Measurements from ENCODE around the gene KRTAP1-1. TPM values are rescaled to one million over a fixed set of nuclear protein-coding genes. Genes with fewer than 3 reads are reported as not detected.

Gene KRTAP1-1
- total and polyA plus RNA-seq, 2 of the 8 experiments (the other 6 are each of a cell fraction or from before 2014, with no cell fraction given): not detected

GRCh38 chr17:41064301-41064700 lies 23.1 kb upstream of the KRTAP1-1 start:
- Histone ChIP-seq H3K9ac (replicated peaks in 1 of 4; ENCODE audit: extremely low read depth in 1 of 4, low read depth in 3 of 4, low read length in 3 of 4) (no peak overlapping the region), H3K14ac (ENCODE audit: insufficient read length) (no peak overlapping the region), H3K4me1 (replicated peaks in 1 of 4; ENCODE audit: control insufficient read depth in 3 of 4, insufficient read depth in 4 of 4, low read length in 3 of 4) (no peaks in the 10 kb centered on the region), H4K8ac (ENCODE audit: extremely low read depth, insufficient read depth, low read length) (no peak overlapping the region), H3K79me2 (ENCODE audit: control insufficient read depth in 1 of 2, insufficient read depth in 2 of 2, low read length in 2 of 2) (no peaks in the 10 kb centered on the region), H2BK15ac (ENCODE audit: low read length) (no peak overlapping the region), H3K9me3 (ENCODE audit: insufficient read depth in 2 of 2, low read depth in 1 of 2, low read length in 1 of 2) (no peaks in the 10 kb centered on the region), H2AFZ (ENCODE audit: low read length) (no peak overlapping the region), H3K23ac (ENCODE audit: insufficient read length) (no peak overlapping the region), H3K4ac (replicated peaks; ENCODE audit: insufficient read length, low read depth, low read length) (no peak overlapping the region), H2BK120ac (replicated peaks; ENCODE audit: low read depth, low read length) (no peak overlapping the region), H4K20me1 (replicated peaks in 1 of 2; ENCODE audit: control insufficient read depth in 1 of 2, insufficient read depth in 2 of 2, low read length in 2 of 2) (no peaks in the 10 kb centered on the region), H3K27me3 (replicated peaks in 1 of 4; ENCODE audit: control insufficient read depth in 3 of 4, extremely low read depth in 1 of 4, insufficient read depth in 3 of 4, low read length in 3 of 4) (no peaks in the 10 kb centered on the region), H3K23me2 (ENCODE audit: low read depth, low read length) (no peaks in the 10 kb centered on the region), H2BK20ac (ENCODE audit: low read length) (no peak overlapping the region), H3K4me2 (ENCODE audit: insufficient read depth in 1 of 2, low read depth in 2 of 2, low read length in 2 of 2) (no peak overlapping the region), H2BK12ac (ENCODE audit: low read depth, low read length) (no peak overlapping the region), H2AK5ac (ENCODE audit: low read depth, low read length) (no peak overlapping the region), H3K36me3 (ENCODE audit: control insufficient read depth in 2 of 4, insufficient read depth in 4 of 4, low read length in 3 of 4) (no peaks in the 10 kb centered on the region), H4K91ac (replicated peaks; ENCODE audit: insufficient read length, low read length) (no peak overlapping the region), H3K56ac (replicated peaks; ENCODE audit: insufficient read length, low read depth, low read length) (no peak overlapping the region), H3K4me3 (ENCODE audit: extremely low read depth in 1 of 4, insufficient read depth in 2 of 4, low read depth in 3 of 4, low read length in 4 of 4) (no peak overlapping the region), H3K18ac (ENCODE audit: extremely low read depth, low read length) (no peak overlapping the region), H2BK5ac (ENCODE audit: low read depth, low read length) (no peak overlapping the region), H3K79me1 (ENCODE audit: low read depth, low read length) (no peaks in the 10 kb centered on the region), H4K5ac (ENCODE audit: insufficient read length, low read depth, low read length) (no peak overlapping the region), H3K27ac (ENCODE audit: low read depth, low read length) (no peak overlapping the region)
- no peak for DNase-seq (ENCODE audit: low read depth in 1 of 2, low spot score in 2 of 2)
- POLR2A ChIA-PET (ENCODE audit: partially characterized antibody): no interaction called here
- CTCF ChIA-PET (ENCODE audit: partially characterized antibody): interaction anchor here (1.4 kb wide), 1 partner anchor 584 kb away, joined by 3 read pairs; no protein-coding TSS in a partner anchor
- no peak for FAIRE-seq
- WGBS, 2 experiments (ENCODE audit: extremely low coverage in 1 of 2, insufficient coverage in 1 of 2, insufficient read length in 1 of 2, insufficient replicate concordance in 2 of 2, low coverage in 1 of 2, low lambda C conversion rate in 2 of 2, missing lambda C conversion rate in 1 of 2): 96% methylated on average over 1 of the region's 1 CpG; no CpG with 5 or more reads in 1 of the 2 experiments
- TF ChIP-seq HDAC6 (IDR thresholded peaks at IDR 0.05; ENCODE audit: low read depth, low read length) (no peak), SIRT6 (IDR thresholded peaks at IDR 0.05; ENCODE audit: low read length) (no peak), TCF12 (IDR thresholded peaks at IDR 0.05; ENCODE audit: low read depth, low read length) (no peak), YY1 (IDR thresholded peaks at IDR 0.05; ENCODE audit: low read depth, low read length) (no peak), NANOG (IDR thresholded peaks at IDR 0.05; ENCODE audit: insufficient read depth, low read depth, low read length, poor library complexity, severe bottlenecking) (no peak), RNF2 (IDR thresholded peaks at IDR 0.05; ENCODE audit: borderline replicate concordance, low read depth, low read length, missing control alignments, poor library complexity, severe bottlenecking) (no peak), E2F6 (IDR thresholded peaks at IDR 0.05) (no peak), TAF7 (optimal IDR thresholded peaks at IDR 0.05; ENCODE audit: borderline replicate concordance, low read depth, low read length) (no peak), SIN3A (conservative IDR thresholded peaks at IDR 0.05 in 1 of 2, IDR thresholded peaks at IDR 0.05 in 1 of 2; ENCODE audit: low read depth in 1 of 2, low read length in 2 of 2) (no peak), ASH2L (IDR thresholded peaks at IDR 0.05; ENCODE audit: low read length) (no peak), EZH2 (IDR thresholded peaks at IDR 0.05; ENCODE audit: low read depth, low read length, severe bottlenecking) (no peak), TBP (IDR thresholded peaks at IDR 0.05; ENCODE audit: low read depth, low read length) (no peak)

Measured in H1 (cell line).